Stomach (tissue), 4 donors: ENCODE results near the gene LRIG2.

Experiments
- POLR2A ChIP-seq, 4 donors: fragments of 450-650 bp; IDR thresholded peaks; one replicate each; pipeline ENCODE4 v1.6.1; 2016; ENCODE audit warnings: antibody characterized with exemption in 4 of 4, control low read depth in 2 of 4, mild to moderate bottlenecking in 1 of 4, moderate library complexity in 1 of 4
- POLR2AphosphoS5 ChIP-seq, 3 donors: sonication (generic); formaldehyde crosslinking; IDR thresholded peaks; one replicate each; pipeline ENCODE4 v1.6.1; 2016; ENCODE audit warnings: antibody characterized with exemption in 3 of 3
- TF ChIP-seq, protein P1 (sequence below), 7 experiments: fragments of 450-650 bp in 4 of 7; fragments of 200-600 bp in 3 of 7; sonication (generic) in 3 of 7; IDR thresholded peaks; one replicate each; pipeline ENCODE4 v1.5.1; 2016 to 2019; ENCODE audit warnings: antibody characterized with exemption in 7 of 7, control low read depth in 2 of 7, mild to moderate bottlenecking in 1 of 7

DNA sequence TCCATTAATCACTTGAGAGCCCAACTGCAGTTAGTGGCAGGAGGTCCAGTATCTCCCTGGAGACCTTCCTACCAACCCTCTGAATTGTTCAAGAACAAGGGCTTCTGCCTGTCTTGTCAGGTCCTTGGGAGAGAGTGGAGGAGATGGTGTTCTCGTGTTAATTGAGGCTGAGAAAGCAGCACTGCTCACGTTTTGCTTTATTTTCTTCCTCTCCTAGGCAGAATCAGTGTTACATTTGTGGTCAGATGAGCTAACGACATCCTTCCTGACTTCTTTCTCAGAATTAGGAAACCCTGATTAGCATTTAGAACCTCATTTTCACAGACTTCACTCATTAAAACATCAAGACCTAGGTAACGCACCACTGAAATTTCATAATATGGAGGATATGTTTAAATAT, 26.4 kb upstream of the LRIG2 start:
- TF ChIP-seq, protein P1, sequence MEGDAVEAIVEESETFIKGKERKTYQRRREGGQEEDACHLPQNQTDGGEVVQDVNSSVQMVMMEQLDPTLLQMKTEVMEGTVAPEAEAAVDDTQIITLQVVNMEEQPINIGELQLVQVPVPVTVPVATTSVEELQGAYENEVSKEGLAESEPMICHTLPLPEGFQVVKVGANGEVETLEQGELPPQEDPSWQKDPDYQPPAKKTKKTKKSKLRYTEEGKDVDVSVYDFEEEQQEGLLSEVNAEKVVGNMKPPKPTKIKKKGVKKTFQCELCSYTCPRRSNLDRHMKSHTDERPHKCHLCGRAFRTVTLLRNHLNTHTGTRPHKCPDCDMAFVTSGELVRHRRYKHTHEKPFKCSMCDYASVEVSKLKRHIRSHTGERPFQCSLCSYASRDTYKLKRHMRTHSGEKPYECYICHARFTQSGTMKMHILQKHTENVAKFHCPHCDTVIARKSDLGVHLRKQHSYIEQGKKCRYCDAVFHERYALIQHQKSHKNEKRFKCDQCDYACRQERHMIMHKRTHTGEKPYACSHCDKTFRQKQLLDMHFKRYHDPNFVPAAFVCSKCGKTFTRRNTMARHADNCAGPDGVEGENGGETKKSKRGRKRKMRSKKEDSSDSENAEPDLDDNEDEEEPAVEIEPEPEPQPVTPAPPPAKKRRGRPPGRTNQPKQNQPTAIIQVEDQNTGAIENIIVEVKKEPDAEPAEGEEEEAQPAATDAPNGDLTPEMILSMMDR (IDR thresholded peaks at IDR 0.05), result no peak
- no peak for TF ChIP-seq POLR2A (IDR thresholded peaks at IDR 0.05)
- TF ChIP-seq POLR2AphosphoS5 (IDR thresholded peaks at IDR 0.05), result no peak
